Pancreas (tissue), 10 donors: ENCODE measurements around the gene CLK4. TPM values are rescaled to one million over a fixed set of nuclear protein-coding genes. Genes with fewer than 3 reads are reported as not detected.

Source experiments
- ATAC-seq, 4 donors: fragments of 200-7000 bp; cut with Tn5 transposase; one replicate each; pipeline versions ENCODE4 v1.8.0 to v1.9.1; 2020; ENCODE audit warnings: mild to moderate bottlenecking in 4 of 4, moderate library complexity in 4 of 4
- DNase-seq, 6 donors: peaks; one replicate each; pipeline ENCODE4 v3.0.0-alpha.2; 2020
- FAIRE-seq: peaks from 2 replicates; lab custom pipeline; 2012; peaks lifted over from hg19 to GRCh38; lab: Jason Lieb, UNC
- H3K27ac ChIP-seq, 4 donors: fragments of 200-600 bp; sonication (generic); 1 replicate in 3 of 4; 2 replicates in 1 of 4; pipeline versions ENCODE4 v1.5.0 to v1.8.0; 2020
- H3K27me3 ChIP-seq, 4 donors: fragments of 200-600 bp; one replicate each; pipeline ENCODE4 v1.8.0; 2021
- H3K36me3 ChIP-seq, 3 donors: fragments of 200-600 bp; sonication (generic) in 1 of 3; one replicate each; pipeline versions ENCODE4 v1.5.0 to v1.8.0; 2020 to 2021
- H3K4me1 ChIP-seq, 3 donors: fragments of 200-600 bp; one replicate each; pipeline ENCODE4 v1.8.0; 2021
- H3K4me3 ChIP-seq, 4 donors: fragments of 200-600 bp; sonication (generic) in 2 of 4; one replicate each; pipeline versions ENCODE4 v1.5.0 to v1.8.0; 2020 to 2021
- H3K9me3 ChIP-seq, 4 donors: fragments of 200-600 bp; one replicate each; pipeline ENCODE4 v1.8.0; 2021
- CTCF ChIP-seq, 4 donors: fragments of 200-600 bp; sonication (generic) in 3 of 4; IDR thresholded peaks; one replicate each; pipeline versions ENCODE4 v1.5.0 to v1.8.0; 2021; ENCODE audit warnings: antibody characterized with exemption in 4 of 4
- WGBS, 2 donors: extraction: QIAGEN DNeasy Blood & Tissue Kit; methylation state at CpG; one replicate each; pipeline ENCODE4 v1.1.7; 2013; 5-methylcytosine and 5-hydroxymethylcytosine counted together
- intact Hi-C, 3 donors: fragments of 100-400 bp; cut with DNase I; formaldehyde crosslinking; loops; one replicate each; pipeline versions ENCODE4 v1.11.1 to v1.14.2; 2022
- polyA plus RNA-seq, 2 donors: library from polyadenylated mRNA; stranded (reverse); fragments of 200-250 nt; gene quantifications; one replicate each; pipeline ENCODE4 v1.2.3, GENCODE V29; 2013
- total RNA-seq, 6 donors: library from RNA; stranded (reverse); fragmentation: NEBNext Ultra II Directional in 4 of 6; extraction: Animal tissue kit (Norgen Biotek cat#: 25700) in 4 of 6; gene quantifications; one replicate each; pipeline versions ENCODE4 v1.2.1 to v1.2.4, GENCODE V29; 2021 to 2023
- donor health status: healthy with polysubstance abuse.
- donor health status: DM: no; HTN: no; CAD: no; lungs with moderate emphysema.
- donor health status: DM: no; HTN: no; CAD: no.
- donor health status: control.
- donor health status: control.
- donor health status: Bipolar disorder and iron deficiency.
- donor health status: DM: yes; HTN: yes; CAD: no.
- donor health status: DM: no; HTN: no; CAD: no.
- donor health status: DM: no; HTN: no; CAD: no.
- donor health status: DM: yes; HTN: yes; CAD: no.

Gene CLK4
- total and polyA plus RNA-seq, 8 donors: 10.6 to 47.0 (median 22.1) TPM

- H3K27ac ChIP-seq: no peak overlapping the region
- H3K9me3 ChIP-seq: no peaks in the 10 kb centered on the region
- no peak for FAIRE-seq
- ATAC-seq: no peak
- H3K27me3 ChIP-seq: no peaks in the 10 kb centered on the region
- H3K4me3 ChIP-seq: no peak overlapping the region
- no peak for TF ChIP-seq CTCF (IDR thresholded peaks at IDR 0.05)
- intact Hi-C loops: loop anchor here in 1 of 3 donors (5.0 kb wide), 1 partner anchor 280 kb away; no protein-coding TSS in a partner anchor
- no peaks in the 10 kb centered on the region for H3K4me1 ChIP-seq
- WGBS, 2 donors: 69 to 73% methylated on average over 11 of the region's 11 CpGs
- no peak for DNase-seq
- no peaks in the 10 kb centered on the region for H3K36me3 ChIP-seq
Measured at GRCh38 chr5:178557416-178557815, 69.4 kb downstream of the CLK4 start.

GRCh38 chr5:178555771-178556211, 71.1 kb downstream of the CLK4 start:
- no peaks in the 10 kb centered on the region for H3K9me3 ChIP-seq
- no peak overlapping the region for H3K27ac ChIP-seq
- H3K36me3 ChIP-seq: no peaks in the 10 kb centered on the region
- no peak for FAIRE-seq
- whole genome bisulfite sequencing, 2 donors: 57 to 62% methylated on average over 14 of the region's 14 CpGs
- no peak for DNase-seq
- intact Hi-C loops: loop anchor here in 1 of 3 donors (5.0 kb wide), 1 partner anchor 278 kb away; no protein-coding TSS in a partner anchor
- no peak overlapping the region for H3K4me3 ChIP-seq
- no peaks in the 10 kb centered on the region for H3K4me1 ChIP-seq
- no peak for TF ChIP-seq CTCF (IDR thresholded peaks at IDR 0.05)
- H3K27me3 ChIP-seq: peaks cover 0 to 6% (median 0%) of the 10 kb centered on the region in 4 donors
- no peak for ATAC-seq

- FAIRE-seq (no peak), DNase-seq (no peak), ATAC-seq (no peak)
- Histone ChIP-seq H3K9me3 (no peaks in the 10 kb centered on the region), H3K4me3 (no peak overlapping the region), H3K27me3 (peaks cover 0 to 6% (median 0%) of the 10 kb centered on the region in 4 donors), H3K4me1 (no peaks in the 10 kb centered on the region), H3K27ac (no peak overlapping the region), H3K36me3 (no peaks in the 10 kb centered on the region)
- TF ChIP-seq CTCF (IDR thresholded peaks at IDR 0.05): no peak
- 57 to 69% methylated on average over 7 of the region's 7 CpGs for WGBS, 2 donors
- intact Hi-C loops: loop anchor here in 1 of 3 donors (5.0 kb wide), 1 partner anchor 278 kb away; no protein-coding TSS in a partner anchor
Measured at GRCh38 chr5:178555005-178555404, 71.8 kb downstream of the CLK4 start.

- WGBS, 2 donors: 74 to 83% methylated on average over 11 of the region's 11 CpGs
- intact Hi-C loops: loop anchor here in 1 of 3 donors (5.0 kb wide), 1 partner anchor 277 kb away; no protein-coding TSS in a partner anchor
- H3K36me3 ChIP-seq: no peaks in the 10 kb centered on the region
- H3K9me3 ChIP-seq: no peaks in the 10 kb centered on the region
- no peak for ATAC-seq
- no peaks in the 10 kb centered on the region for H3K4me1 ChIP-seq
- H3K4me3 ChIP-seq: no peak overlapping the region
- FAIRE-seq: no peak
- H3K27ac ChIP-seq: no peak overlapping the region
- no peak for TF ChIP-seq CTCF (IDR thresholded peaks at IDR 0.05)
- no peak for DNase-seq
- H3K27me3 ChIP-seq: peaks cover 0 to 6% (median 0%) of the 10 kb centered on the region in 4 donors
Measured at GRCh38 chr5:178554311-178554710, 72.5 kb downstream of the CLK4 start.

- H3K4me1 ChIP-seq: no peaks in the 10 kb centered on the region
- TF ChIP-seq CTCF (IDR thresholded peaks at IDR 0.05): no peak
- intact Hi-C loops: loop anchor here in 1 of 3 donors (5.0 kb wide), 1 partner anchor 276 kb away; no protein-coding TSS in a partner anchor
- peaks cover 0 to 6% (median 0%) of the 10 kb centered on the region in 4 donors for H3K27me3 ChIP-seq
- WGBS, 2 donors: 56 to 62% methylated on average over 13 of the region's 13 CpGs
- no peak overlapping the region for H3K27ac ChIP-seq
- H3K36me3 ChIP-seq: no peaks in the 10 kb centered on the region
- no peaks in the 10 kb centered on the region for H3K9me3 ChIP-seq
- FAIRE-seq: no peak
- ATAC-seq: no peak
- no peak overlapping the region for H3K4me3 ChIP-seq
- DNase-seq: no peak
Measured at GRCh38 chr5:178553517-178553916, 73.3 kb downstream of the CLK4 start.
